HG03460 (cell line): ENCODE measurements around the gene TENM3.

Source experiments
- ATAC-seq: cut with Tn5 transposase; IDR thresholded peaks from one replicate; pipeline ENCODE4 v1.9.1; 2021; ENCODE audit not compliant: unreplicated experiment

The TENM3 gene

GRCh38 chr4:182553653-182554052 lies 310.5 kb downstream of the TENM3 start:
- ATAC-seq = no peak

GRCh38 chr4:182554736-182555135 lies 311.5 kb downstream of the TENM3 start:
- no peak for ATAC-seq

- no peak for ATAC-seq
These were observed 312.8 kb downstream of the TENM3 start for GRCh38 chr4:182555997-182556418.

GRCh38 chr4:182556580-182556979 lies 313.4 kb downstream of the TENM3 start:
- no peak for ATAC-seq

GRCh38 chr4:182560358-182560757 lies 317.2 kb downstream of the TENM3 start:
- ATAC-seq = no peak

- no peak for ATAC-seq
These were observed 319.1 kb downstream of the TENM3 start for GRCh38 chr4:182562350-182562749.

GRCh38 chr4:182564724-182565369 lies 321.6 kb downstream of the TENM3 start:
- no peak for ATAC-seq

GRCh38 chr4:182567119-182567518 lies 323.9 kb downstream of the TENM3 start:
- no peak for ATAC-seq

GRCh38 chr4:182569561-182569960 lies 326.4 kb downstream of the TENM3 start:
- no peak for ATAC-seq

- ATAC-seq = no peak
These were observed 331.5 kb downstream of the TENM3 start for GRCh38 chr4:182574706-182575105.

GRCh38 chr4:182575225-182575624 lies 332.0 kb downstream of the TENM3 start:
- ATAC-seq = no peak

- no peak for ATAC-seq
These were observed 333.5 kb downstream of the TENM3 start for GRCh38 chr4:182576601-182577289.

GRCh38 chr4:182577411-182577810 lies 334.2 kb downstream of the TENM3 start:
- ATAC-seq = no peak

- ATAC-seq = no peak
These were observed 335.2 kb downstream of the TENM3 start for GRCh38 chr4:182578402-182578801.

- no peak for ATAC-seq
These were observed 339.0 kb downstream of the TENM3 start for GRCh38 chr4:182582245-182582644.

GRCh38 chr4:182583703-182584415 lies 340.7 kb downstream of the TENM3 start:
- no peak for ATAC-seq

- no peak for ATAC-seq
These were observed 342.1 kb downstream of the TENM3 start for GRCh38 chr4:182585321-182585720.

- ATAC-seq = no peak
These were observed 345.9 kb downstream of the TENM3 start for GRCh38 chr4:182589100-182589499.

- ATAC-seq = no peak
These were observed 350.2 kb downstream of the TENM3 start for GRCh38 chr4:182593402-182593801.

- no peak for ATAC-seq
These were observed 350.7 kb downstream of the TENM3 start for GRCh38 chr4:182593864-182594263.

- ATAC-seq = no peak
These were observed 356.9 kb downstream of the TENM3 start for GRCh38 chr4:182600093-182600492.

- no peak for ATAC-seq
These were observed 357.7 kb downstream of the TENM3 start for GRCh38 chr4:182600856-182601255.
